OCI-LY3 (cell line): ENCODE data around the gene NLGN1.

Experiments
- CTCF ChIP-seq: fragments of 200-600, 300-600 bp; sonication (generic); IDR thresholded peaks from 2 replicates; pipeline ENCODE4 v1.5.1; 2014; ENCODE audit warnings: antibody characterized with exemption, low read length, low read depth
- EZH2phosphoT487 ChIP-seq: fragments of 200-600 bp; shearing (Covaris generic); IDR thresholded peaks from 2 replicates; pipeline ENCODE4 v1.6.1; 2018; ENCODE audit warnings: antibody characterized with exemption, mixed run types, low read depth

DNA sequence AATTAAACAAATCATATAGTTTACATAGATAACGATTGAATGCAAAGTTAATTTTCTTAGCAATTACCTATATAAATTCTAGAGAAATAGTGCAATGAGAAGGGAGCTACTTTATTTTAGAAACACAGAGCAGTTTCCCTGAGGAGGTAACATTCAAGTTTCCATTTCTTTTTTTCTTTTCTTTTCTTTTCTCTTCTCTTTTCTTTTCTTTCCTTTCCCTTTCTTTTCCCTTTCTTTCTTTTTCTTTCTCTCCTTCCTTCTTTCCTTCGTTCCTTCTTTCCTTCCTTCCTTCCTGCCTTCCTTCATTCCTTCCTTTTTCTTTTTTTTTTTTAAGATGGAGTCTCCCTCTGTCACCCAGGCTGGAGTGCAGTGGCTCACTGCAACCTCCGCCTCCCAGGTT, 417.3 kb downstream of the NLGN1 start:
- TF ChIP-seq CTCF = no peak
- TF ChIP-seq EZH2phosphoT487 = no peak
